PC-9 (cell line): ENCODE results near the gene CFAP77.

Experiments
- EZH2 ChIP-seq: fragments of 200-600 bp; sonication (generic); IDR thresholded peaks from 2 replicates; pipeline ENCODE4 v1.8.0; 2017; ENCODE audit warnings: antibody characterized with exemption, low read depth
- TF ChIP-seq, protein P1 (sequence below): fragments of 200-600 bp; sonication (generic); conservative IDR thresholded peaks from 2 replicates; pipeline ENCODE4 v1.6.1; 2017; ENCODE audit warnings: mixed run types, antibody characterized with exemption, mild to moderate bottlenecking, moderate library complexity

GRCh38 chr9:132395560-132395959 lies 14.5 kb upstream of the CFAP77 start:
- no peak for TF ChIP-seq EZH2
- TF ChIP-seq, protein P1, sequence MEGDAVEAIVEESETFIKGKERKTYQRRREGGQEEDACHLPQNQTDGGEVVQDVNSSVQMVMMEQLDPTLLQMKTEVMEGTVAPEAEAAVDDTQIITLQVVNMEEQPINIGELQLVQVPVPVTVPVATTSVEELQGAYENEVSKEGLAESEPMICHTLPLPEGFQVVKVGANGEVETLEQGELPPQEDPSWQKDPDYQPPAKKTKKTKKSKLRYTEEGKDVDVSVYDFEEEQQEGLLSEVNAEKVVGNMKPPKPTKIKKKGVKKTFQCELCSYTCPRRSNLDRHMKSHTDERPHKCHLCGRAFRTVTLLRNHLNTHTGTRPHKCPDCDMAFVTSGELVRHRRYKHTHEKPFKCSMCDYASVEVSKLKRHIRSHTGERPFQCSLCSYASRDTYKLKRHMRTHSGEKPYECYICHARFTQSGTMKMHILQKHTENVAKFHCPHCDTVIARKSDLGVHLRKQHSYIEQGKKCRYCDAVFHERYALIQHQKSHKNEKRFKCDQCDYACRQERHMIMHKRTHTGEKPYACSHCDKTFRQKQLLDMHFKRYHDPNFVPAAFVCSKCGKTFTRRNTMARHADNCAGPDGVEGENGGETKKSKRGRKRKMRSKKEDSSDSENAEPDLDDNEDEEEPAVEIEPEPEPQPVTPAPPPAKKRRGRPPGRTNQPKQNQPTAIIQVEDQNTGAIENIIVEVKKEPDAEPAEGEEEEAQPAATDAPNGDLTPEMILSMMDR, result no peak
